ENCODE measurements around the gene CA10.

Gene CA10

GRCh38 chr17:52024300-52024870 is 134.1 kb downstream of the CA10 start:
- no peaks in the 10 kb centered on the region for H3K4me1 ChIP-seq (ENCODE audit: low read depth, poor library complexity, severe bottlenecking)
- no peak overlapping the region for H3K4me3 ChIP-seq (IDR thresholded peaks at IDR 0.05; ENCODE audit: insufficient read depth, low read depth, low read length)
- H3K27ac ChIP-seq = no peak overlapping the region
- no peak overlapping the region for H3K4me2 ChIP-seq
- H2AFZ ChIP-seq (ENCODE audit: low read depth) = no peak overlapping the region
- no peak overlapping the region for H3K9ac ChIP-seq
- H4K20me1 ChIP-seq (ENCODE audit: insufficient read depth) = no peaks in the 10 kb centered on the region
- H3K27me3 ChIP-seq (ENCODE audit: insufficient read depth, low read depth) = no peaks in the 10 kb centered on the region
- no peaks in the 10 kb centered on the region for H3K36me3 ChIP-seq (ENCODE audit: insufficient read depth)
- no peak for TF ChIP-seq CTCF (conservative IDR thresholded peaks at IDR 0.05; ENCODE audit: low read depth, low read length)
- H3K79me2 ChIP-seq (ENCODE audit: insufficient read depth, low read depth) = no peaks in the 10 kb centered on the region

GRCh38 chr17:52011064-52011463 is 147.4 kb downstream of the CA10 start:
- TF ChIP-seq CTCF (conservative IDR thresholded peaks at IDR 0.05; ENCODE audit: low read depth, low read length) = no peak
- Histone ChIP-seq H3K79me2 (ENCODE audit: insufficient read depth, low read depth) (no peaks in the 10 kb centered on the region), H3K4me1 (ENCODE audit: low read depth, poor library complexity, severe bottlenecking) (no peaks in the 10 kb centered on the region), H3K9ac (no peak overlapping the region), H3K27me3 (ENCODE audit: insufficient read depth, low read depth) (no peaks in the 10 kb centered on the region), H3K4me3 (IDR thresholded peaks at IDR 0.05; ENCODE audit: insufficient read depth, low read depth, low read length) (no peak overlapping the region), H2AFZ (ENCODE audit: low read depth) (no peak overlapping the region), H3K36me3 (ENCODE audit: insufficient read depth) (no peaks in the 10 kb centered on the region), H3K4me2 (no peak overlapping the region), H4K20me1 (ENCODE audit: insufficient read depth) (no peaks in the 10 kb centered on the region), H3K27ac (no peak overlapping the region)

- Histone ChIP-seq H3K9ac (no peak overlapping the region), H3K27ac (no peak overlapping the region), H4K20me1 (ENCODE audit: insufficient read depth) (no peaks in the 10 kb centered on the region), H2AFZ (ENCODE audit: low read depth) (no peak overlapping the region), H3K36me3 (ENCODE audit: insufficient read depth) (no peaks in the 10 kb centered on the region), H3K27me3 (ENCODE audit: insufficient read depth, low read depth) (no peaks in the 10 kb centered on the region), H3K79me2 (ENCODE audit: insufficient read depth, low read depth) (no peaks in the 10 kb centered on the region), H3K4me3 (IDR thresholded peaks at IDR 0.05; ENCODE audit: insufficient read depth, low read depth, low read length) (no peak overlapping the region), H3K4me2 (no peak overlapping the region), H3K4me1 (ENCODE audit: low read depth, poor library complexity, severe bottlenecking) (no peaks in the 10 kb centered on the region)
- TF ChIP-seq CTCF (conservative IDR thresholded peaks at IDR 0.05; ENCODE audit: low read depth, low read length) = no peak
Measured at GRCh38 chr17:51999654-52000053, 158.9 kb downstream of the CA10 start.

GRCh38 chr17:51997723-51998122 is 160.8 kb downstream of the CA10 start:
- Histone ChIP-seq H3K4me2 (no peak overlapping the region), H3K9ac (no peak overlapping the region), H3K4me3 (IDR thresholded peaks at IDR 0.05; ENCODE audit: insufficient read depth, low read depth, low read length) (no peak overlapping the region), H3K27ac (no peak overlapping the region), H3K36me3 (ENCODE audit: insufficient read depth) (no peaks in the 10 kb centered on the region), H3K27me3 (ENCODE audit: insufficient read depth, low read depth) (no peaks in the 10 kb centered on the region), H2AFZ (ENCODE audit: low read depth) (no peak overlapping the region), H3K4me1 (ENCODE audit: low read depth, poor library complexity, severe bottlenecking) (no peaks in the 10 kb centered on the region), H3K79me2 (ENCODE audit: insufficient read depth, low read depth) (no peaks in the 10 kb centered on the region), H4K20me1 (ENCODE audit: insufficient read depth) (no peaks in the 10 kb centered on the region)
- TF ChIP-seq CTCF (conservative IDR thresholded peaks at IDR 0.05; ENCODE audit: low read depth, low read length) = no peak
